HG02884 (cell line): ENCODE data around the gene CDT1.
"Not testable (repeated sequence)": the region's sequence is repeated elsewhere in the genome, so short reads cannot be mapped to it uniquely, and the experiment has no call there.

Source experiments
- ATAC-seq: cut with Tn5 transposase; IDR thresholded peaks from one replicate; pipeline ENCODE4 v1.9.1; 2021; ENCODE audit warnings: mild to moderate bottlenecking, moderate library complexity; ENCODE audit not compliant: unreplicated experiment

Gene CDT1

DNA sequence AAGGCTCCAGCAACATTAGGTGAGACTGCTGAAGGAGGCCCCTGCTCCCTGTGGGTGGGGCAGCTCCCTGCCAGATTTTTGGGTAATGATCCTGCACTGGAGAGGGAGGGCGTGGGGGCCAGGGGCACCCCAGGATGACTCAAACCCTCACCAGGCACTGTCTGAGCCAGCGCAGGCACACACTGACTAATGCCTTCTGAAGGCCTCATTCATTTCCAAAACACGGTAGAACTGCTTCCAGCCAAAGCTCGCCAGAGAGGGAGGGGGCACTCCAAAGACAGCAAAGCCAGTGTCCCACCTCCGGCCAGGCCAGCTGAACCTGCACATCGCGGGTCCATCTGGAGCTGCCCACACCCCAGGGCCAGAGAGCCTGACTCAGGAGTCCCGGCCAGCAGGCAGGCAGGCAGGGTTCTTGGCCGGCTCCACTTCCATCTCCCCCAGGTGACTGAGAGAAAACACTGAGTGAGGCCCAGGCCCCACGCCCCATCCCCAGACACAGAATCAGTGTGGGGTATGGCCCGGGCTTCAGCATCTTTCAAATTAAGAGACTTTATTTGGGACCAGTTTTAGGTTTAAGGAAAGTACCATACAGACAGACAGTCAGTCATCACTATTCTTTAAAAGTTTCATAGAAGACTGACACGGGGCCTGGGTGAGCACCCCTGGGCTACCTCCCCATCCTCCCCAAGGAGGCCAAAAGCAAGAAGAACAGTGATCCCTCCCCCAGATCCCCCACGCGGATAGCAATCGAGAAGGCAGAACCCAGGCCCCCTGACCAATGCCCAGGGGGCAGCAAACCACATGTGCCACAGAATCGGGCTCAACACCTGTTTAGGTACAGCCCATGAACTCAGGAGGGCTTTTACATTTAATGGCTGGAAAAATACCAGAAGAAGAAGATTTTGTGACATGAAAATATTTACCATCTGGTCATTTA is 20.9 kb upstream of the CDT1 start:
- no peak for ATAC-seq

DNA sequence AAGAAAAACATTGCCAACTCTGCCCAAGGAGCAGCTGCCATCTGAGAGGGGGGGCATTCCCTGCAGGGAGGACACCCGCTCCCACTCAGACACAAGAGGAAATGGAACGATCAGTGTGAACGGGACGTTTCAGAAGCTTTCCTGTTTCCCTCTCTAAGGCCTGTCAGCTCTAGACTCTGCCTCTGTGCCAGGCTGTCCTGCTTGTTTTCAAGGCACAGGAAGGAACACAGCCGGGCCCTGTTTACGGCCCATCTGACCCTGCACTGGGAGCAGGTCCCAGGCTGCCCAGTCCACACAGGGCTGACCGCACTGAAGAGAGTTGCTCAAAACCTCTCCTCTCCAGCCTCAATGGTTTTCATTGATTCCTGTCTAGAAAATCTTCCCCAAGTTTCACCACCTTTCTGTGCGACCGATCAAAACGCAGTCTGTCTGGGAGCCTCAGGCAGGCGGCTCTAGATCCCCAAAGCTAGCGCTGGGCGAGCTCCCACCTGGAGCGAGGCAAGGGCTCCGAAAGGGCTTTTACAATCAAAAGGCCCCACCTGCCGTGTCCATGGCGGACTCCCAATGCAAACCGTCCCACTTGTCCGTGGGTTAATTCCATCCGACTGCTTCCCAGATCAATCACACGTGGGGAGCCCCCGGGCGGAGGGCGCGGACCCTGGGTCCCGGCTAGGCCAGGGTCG is 20.1 kb upstream of the CDT1 start:
- no peak for ATAC-seq

DNA sequence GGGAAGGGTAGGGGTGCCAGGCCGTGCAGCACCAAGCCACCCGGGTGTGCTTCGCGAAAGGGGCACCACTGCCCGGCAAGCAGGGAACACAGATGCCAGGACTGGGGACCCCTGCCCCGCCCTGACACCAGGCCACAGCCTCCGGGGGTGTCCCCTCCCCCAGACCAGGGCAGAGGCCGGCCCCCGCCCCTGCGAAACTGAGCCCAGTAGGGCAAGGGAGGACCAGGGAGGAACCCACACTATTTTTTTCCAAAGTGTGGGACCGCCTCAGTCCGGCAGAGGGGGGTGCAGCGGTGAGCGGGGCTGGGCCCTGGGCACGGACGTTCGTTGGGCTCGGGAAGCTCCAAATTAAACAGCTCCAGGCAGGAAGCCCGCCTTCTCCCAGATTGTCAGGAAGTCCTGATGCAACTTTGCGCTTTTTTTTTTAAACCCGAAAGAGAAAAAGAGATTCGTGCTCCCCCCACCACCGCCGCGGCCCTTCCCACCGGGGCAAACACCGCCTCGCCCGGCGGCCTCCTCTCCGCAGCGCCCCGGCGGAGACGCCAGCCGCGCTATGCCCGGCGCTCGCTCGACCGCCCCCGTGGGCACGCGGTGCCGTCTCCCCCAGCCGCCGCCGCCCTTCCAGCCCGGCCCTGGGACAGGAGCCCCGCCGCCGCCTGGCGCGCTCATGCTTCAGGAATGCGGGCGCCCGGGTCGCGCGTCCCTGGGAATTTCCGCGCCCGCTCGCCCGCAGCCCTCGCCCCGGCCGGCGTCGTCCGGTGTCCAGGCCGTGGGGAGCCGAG is 19.3 kb upstream of the CDT1 start:
- no peak for ATAC-seq

DNA sequence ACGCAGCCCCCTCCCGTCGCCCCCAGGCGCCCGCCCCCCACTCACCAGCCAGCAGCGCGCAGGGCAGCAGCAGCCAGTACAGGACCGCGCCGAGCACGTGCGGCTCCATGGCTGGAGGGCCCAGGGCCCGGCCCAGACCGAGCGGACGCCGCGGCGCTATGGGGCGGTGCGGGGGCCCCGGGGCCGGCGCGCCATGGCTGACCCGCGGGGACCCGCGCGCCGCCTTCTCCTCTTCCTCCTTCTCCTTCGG is 18.8 kb upstream of the CDT1 start:
- no peak for ATAC-seq

DNA sequence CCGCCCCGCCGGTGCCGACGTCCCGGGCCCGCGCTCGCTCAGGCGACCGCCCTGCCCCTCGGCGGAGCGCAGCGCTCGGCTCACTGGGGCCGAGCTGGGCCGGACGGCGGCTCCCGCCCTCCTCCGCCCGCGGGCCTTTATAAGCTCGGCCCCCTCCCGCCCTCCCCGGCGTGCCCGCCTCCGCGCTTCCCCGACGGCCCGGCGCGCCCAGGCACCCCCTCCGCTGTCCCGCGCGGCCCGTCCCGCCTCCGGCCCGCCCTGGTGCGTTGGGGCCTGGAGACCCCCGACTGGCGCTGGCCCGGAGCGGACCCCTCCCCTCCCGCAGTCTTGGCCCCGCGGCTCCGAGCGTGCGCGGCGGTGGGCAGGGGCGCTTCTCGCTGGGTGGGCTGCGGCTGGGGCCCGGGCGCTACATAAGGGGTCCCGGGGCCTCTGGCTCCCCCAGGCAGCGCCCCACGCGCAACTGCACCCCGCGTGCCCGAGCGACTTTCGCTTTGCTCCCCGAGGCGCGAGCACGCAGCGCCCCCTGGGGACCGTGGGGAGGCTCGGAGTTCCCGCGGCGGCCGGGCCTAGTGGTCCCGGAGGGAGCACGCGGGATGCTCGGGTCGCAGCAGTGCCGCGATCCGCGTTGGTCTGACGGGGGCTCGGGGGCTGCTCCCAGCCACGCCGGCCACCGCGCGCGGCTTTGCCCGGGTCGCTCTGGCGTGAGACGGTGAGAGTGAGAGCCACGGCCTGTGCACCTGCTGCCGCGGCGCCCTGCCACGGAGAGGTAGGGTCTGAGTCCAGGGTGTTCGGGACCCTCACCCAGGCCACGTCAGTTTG is 18.3 kb upstream of the CDT1 start, which contains the start of gene PIEZO1:
Gene PIEZO1 (minus strand): TSS at position 115 of the 819 bp plus-strand sequence. CDS start 256 bp downstream, outside the sequence.
- no peak for ATAC-seq

DNA sequence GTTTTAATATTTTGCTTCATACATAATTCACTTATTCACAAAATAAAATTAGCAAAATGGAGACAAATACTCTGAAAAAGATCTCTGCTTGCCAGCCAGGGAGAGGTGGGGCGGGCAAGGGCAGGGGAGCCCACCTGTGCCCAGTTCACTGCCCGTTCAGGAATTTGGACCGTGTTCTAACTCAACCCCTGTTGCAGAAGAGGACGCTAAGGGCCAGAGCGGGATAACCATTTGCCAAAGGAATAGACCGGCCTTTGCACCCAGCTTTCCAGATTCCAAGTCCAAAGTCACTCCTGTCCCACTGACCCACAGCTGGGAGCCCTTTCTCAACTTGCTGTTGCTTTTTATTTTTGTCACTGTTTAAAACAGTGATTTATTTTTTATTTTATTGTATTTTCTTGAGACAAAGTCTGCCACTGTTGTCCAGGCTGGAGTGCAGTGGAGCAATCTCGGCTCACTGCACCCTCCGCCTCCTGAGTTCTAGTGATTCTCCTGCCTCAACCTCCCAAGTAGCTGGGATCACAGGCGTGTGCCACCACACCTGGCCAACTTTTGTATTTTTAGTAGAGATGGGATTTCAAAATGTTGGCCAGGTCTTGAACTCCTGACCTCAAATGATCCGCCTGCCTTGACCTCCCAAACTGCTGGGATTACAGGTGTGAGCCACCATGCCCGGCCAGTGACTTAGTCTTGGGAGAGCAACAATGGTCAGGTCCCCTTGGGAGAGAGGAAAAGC is 15.8 kb upstream of the CDT1 start:
- ATAC-seq, result no peak

DNA sequence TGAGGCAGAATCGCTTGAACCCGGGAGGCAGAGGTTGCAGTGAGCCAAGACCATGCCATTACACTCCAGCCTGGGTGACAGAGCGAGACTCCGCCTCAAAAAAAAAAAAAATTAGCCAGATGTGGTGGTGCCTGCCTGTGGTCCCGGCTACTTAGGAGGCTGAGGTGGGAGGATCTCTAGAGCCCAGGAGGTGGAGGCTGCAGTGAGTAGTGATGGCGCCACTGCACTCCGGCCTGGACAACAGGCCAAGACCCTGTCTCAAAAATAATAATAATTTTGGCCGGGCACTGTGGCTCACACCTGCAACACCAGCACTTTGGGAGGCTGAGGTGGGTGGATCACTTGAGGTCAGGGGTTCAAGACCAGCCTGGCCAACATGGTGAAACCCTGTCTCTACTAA is 14.8 kb upstream of the CDT1 start:
- ATAC-seq, result not testable (repeated sequence)

DNA sequence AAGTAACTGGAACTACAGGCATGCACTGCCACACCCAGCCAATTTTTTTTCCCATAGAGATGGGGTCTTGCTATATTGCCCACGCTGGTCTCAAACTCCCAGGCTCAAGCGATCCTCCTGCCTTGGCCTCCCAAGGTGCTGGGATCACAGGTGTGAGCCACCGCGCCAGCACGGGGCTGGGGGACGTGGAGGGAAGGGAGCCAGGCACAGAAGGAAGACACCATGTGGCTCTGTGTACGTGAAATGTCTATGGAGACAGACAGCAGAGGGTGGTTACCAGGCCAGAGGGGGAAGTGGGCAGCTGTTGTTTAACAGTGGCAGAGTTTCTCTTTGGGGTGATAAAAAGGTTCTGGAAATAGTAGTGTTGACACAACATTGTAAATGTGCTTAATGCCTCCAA is 14.0 kb upstream of the CDT1 start:
- no peak for ATAC-seq

DNA sequence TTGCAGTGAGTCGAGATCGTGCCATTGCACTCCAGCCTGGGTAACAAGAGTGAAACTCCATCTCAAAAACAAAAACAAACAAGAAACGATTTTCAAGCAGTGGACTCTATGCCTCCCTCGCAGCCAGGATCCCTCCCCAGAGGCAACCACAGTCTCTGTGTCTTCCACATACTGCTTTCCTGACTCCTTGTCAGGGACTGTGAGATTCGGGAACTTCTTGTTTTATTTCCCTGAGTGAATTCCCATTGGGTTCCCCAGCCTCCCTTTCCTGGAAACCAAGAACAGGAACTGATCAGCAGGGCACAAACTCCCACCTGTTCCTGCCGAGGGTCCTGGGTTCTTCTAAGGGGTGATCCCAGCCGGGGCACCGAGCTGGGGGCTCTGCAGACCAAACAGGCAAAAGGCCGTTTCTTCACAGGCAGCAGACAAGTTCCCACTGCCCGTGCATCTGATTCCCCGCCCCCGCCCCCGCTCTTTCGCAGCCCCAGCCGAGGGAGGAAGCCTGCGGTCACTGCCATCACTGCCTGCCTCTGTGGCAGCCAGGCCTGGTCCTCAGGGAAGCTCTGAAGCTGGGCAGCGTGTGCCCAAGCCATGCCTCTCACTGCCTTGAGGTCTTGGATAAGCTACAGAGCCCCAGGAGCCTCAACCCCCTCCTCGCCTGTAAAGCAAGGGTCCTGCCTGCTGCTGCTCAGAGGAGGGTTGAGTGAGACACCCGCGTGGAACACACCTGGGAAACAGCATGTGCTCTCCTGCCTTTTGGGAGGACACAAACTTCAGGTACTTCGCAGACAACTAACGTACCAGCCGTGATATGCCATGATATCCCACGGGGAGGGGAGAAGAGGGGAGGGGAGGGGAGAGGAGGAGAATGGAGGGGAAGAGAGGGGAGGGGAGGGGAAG is 13.0 kb upstream of the CDT1 start:
- no peak for ATAC-seq

DNA sequence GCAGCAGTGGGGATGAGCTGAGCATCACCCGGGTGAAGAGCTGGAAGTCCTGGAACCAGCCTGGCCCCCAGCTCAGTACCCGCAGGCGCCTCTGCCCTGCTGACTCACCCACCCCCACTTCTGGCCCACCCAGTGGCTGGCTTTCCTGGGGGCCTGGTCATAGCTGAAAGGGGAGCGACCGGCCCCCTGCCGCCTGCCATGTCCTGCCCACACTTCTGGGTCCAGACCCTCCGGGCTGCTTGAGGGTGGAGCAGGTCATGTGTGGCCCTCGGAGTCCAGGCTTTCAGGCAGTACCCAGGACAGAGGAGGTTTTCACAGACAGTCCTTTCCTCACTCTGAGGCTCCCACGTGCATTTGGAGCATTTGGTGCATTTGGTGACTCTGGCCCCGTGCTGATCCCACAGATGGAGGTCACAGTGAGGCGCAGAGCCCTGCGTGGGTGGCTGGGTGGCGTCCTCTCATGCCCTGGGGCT is 11.5 kb upstream of the CDT1 start:
- ATAC-seq, result no peak

DNA sequence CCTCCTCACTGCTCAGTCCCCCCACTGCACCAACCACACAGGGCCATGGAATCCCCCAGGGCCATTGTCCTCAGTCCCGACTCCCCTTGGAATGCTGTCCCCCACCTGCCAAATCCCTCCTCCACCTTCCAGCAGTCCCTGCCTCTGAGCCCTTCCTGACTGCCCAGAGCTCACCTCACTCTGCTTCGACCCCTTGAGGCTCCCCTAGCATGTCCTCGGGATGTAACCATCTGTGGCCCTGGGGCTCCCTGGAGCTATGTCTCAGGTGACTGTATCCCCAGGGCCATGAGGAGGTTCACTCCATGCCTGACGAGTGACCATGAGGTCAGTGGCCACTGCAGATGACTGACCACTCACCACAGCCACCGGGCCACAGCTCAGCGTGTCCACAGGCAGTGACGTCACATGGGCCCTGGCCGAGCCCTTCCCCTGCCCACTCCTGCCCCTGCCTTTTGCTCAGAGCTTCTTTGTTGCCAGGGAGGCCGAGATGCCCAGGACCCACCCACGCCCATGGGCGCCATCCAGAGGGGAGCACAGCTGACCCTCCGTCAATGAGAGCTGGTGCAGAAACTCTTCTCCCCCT is 10.8 kb upstream of the CDT1 start:
- no peak for ATAC-seq

DNA sequence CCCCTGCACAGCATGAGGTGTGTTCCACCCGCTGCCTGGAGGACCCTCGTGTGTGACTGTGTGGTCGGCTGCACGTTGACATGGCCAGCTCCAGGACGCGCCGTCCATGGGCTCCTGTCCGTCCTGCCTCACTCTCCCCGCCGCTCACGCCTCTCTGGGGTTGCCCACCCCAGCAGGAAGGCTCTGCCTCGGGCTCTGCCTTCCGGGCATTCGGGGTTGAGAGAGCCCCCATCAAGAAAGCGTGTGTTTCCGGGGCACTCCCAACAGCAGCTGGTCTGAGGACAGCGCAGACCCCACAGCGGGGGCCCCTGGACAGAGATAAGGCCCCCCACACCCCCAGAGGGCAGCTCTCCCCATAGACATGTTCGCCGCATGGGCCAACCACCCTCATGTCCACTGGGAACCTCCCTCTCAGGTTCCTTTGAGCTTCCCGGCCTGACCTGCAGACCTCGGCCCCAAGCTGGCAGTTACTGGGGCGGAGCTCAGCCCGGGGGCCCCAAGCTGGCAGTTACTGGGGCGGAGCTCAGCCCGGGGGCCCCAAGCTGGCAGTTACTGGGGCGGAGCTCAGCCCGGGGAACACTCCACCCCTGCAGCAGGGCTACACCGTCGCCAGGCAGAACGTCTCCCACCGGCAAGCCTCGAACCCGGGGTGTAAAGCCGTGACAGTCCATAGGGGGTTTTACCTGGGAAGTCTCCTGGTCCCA is 10.2 kb upstream of the CDT1 start:
- no peak for ATAC-seq

DNA sequence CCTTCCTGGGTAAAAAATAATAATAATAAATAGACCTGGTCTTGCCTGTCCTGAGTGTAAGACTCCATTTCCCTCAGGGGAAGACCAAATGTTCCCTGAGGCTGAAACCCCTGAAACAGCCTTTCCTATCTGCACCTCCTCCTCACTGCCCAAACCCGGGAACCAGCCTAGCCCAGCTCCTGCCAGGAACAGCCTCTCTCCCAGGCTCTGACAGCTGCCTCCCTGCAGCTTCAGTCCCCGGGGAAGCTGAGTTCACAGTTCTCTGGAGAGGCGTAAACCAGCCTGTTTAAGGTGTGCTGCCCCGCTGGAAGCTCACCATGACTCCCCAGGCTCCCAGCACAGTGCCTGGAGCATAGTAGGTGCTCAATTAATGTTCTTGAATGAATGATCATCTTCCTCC is 7.3 kb upstream of the CDT1 start:
- no peak for ATAC-seq

DNA sequence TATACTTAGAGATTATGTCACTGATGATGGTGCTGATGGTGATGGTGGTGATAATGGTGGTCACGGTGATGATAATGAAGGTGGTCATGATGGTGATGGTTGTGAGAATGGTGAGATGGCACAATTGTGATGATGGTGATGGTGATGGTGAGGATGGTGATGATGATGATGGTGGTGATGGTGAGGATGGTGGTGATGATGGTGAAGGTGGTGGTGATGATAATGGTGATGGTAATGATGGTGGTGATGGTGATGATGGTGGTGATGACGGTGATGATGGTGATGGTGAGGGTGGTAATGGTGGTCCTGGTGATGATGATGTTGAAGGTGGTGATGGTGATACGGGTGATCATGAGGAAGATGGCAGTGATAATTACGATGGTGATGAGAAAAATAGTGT is 5.5 kb upstream of the CDT1 start:
- ATAC-seq, result no peak

DNA sequence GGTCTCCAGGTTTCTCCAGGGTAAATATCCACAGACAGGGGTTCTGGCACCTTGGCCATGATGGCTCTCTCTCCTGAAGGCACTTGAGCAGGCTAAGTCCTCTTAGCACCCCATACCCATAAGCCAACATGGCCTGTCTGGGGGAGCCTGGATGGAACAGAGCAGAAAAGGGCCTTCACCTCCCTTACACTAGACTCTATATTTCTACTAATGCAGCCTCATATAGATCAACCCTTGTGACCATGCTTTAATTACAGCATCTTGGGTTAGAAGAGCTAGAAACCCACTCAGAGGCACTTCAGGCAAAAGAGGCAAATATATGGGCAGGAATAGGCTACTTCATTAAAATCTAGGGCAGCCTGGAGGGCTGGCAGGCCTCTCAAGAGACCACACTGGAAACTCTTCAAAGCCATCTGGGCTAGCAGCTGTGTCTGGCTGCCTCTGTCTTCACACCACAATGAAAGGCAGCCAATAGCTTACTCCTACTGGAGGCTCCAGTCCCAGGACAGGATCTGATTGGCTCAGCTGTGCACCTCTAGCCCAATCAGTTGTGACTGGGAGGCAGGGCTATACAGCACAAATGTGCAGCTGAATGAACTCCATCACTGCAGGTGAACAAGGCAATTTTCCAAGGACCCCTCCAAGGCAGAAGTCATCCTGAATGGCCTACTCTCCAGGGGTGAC is 4.7 kb upstream of the CDT1 start:
- ATAC-seq, result no peak

DNA sequence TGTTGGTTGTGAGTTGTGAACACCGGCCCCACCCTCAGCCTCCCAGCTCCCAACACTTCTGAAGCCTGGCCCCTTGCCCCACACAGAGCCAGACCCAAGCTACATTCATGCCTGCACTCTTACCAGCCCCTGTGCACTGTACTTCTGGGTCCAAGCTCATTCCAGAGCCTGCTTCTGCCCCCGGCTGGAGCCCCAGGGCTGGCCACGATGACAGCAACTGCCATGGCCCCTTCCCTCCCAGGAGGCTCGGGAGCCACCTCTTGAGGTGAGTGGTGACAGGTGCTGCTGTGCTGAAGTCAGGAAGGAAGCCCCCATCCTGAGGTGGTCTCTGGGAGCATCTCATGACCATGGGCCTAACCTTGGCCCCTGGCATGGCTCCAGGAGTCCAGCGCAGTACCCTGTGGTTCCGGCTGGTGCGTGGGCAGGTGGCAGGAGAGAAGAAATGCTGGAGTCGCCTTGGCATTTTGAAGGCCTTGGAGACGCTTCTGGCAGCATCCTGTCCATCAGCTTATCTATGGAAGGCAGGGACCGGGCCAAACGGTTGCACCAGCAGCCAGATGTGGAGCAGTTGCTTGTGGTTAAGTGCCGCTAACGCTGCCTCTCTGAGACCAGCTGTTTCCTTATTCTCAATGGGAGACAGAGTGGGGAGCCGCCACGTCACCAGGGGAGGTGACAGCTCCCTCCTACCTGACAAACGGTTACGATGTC is 3.9 kb upstream of the CDT1 start:
- ATAC-seq, result no peak

DNA sequence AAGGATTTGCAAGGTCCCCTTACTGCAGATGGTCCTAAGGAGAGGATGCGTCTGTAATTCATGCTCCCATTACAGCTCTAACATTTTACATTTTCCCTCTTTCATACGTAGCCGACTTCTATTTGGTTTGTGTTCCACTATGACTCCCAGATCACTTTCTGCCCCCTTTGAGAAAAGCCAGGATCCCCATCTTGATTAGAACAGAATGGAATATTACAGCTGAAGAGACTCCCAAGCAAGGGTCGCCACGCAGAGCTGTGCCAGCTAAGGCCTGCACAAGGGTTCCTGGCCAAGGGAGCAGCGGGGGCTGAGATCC is 3.4 kb upstream of the CDT1 start:
- no peak for ATAC-seq
